ENCODE data around the gene NOS3. TPM values are rescaled to one million over a fixed set of nuclear protein-coding genes. Genes with fewer than 3 reads are reported as not detected.

Gene NOS3
- total and polyA plus RNA-seq, 2 of the 13 experiments (the other 11 are each of a cell fraction or from before 2014, with no cell fraction given), result 3.7 to 7.5 TPM

DNA sequence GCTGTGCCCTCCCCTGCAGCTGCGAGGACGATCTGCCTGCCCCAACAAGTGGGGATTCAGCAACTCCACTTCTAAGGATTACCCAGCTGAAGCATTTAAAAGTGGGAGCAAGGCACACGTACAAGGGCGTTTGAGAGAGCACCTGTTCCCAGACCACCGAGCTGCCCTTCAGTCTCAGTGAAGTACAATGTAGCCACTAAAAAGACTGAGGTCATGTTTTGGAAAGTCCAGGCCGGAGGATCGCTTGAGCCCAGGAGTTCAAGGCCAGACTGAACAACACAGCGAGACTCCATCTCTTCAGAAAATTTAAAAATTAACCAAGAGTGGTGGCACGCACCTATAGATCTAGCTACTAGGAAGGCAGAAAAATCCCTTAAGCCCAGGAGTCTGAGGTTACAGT, 14.7 kb downstream of the NOS3 start (continued):
- peak; percentile 63; the same call in 1 of the 2 replicates for TF ChIP-seq PHF21A (CRISPR knock-in tag; IDR thresholded peaks at IDR 0.05)
- TF ChIP-seq GFI1 (CRISPR knock-in tag; IDR thresholded peaks at IDR 0.05; ENCODE audit: borderline replicate concordance), result 0 out of 2 replicates have a peak, but pooled peaks have one; percentile 19
- peak; percentile 79 for TF ChIP-seq RARA (CRISPR knock-in tag; IDR thresholded peaks at IDR 0.05)
- peak; percentile 20; the same call in 1 of the 2 replicates for TF ChIP-seq HMG20A (CRISPR knock-in tag; IDR thresholded peaks at IDR 0.05; ENCODE audit: borderline replicate concordance)
- TF ChIP-seq, protein P1, sequence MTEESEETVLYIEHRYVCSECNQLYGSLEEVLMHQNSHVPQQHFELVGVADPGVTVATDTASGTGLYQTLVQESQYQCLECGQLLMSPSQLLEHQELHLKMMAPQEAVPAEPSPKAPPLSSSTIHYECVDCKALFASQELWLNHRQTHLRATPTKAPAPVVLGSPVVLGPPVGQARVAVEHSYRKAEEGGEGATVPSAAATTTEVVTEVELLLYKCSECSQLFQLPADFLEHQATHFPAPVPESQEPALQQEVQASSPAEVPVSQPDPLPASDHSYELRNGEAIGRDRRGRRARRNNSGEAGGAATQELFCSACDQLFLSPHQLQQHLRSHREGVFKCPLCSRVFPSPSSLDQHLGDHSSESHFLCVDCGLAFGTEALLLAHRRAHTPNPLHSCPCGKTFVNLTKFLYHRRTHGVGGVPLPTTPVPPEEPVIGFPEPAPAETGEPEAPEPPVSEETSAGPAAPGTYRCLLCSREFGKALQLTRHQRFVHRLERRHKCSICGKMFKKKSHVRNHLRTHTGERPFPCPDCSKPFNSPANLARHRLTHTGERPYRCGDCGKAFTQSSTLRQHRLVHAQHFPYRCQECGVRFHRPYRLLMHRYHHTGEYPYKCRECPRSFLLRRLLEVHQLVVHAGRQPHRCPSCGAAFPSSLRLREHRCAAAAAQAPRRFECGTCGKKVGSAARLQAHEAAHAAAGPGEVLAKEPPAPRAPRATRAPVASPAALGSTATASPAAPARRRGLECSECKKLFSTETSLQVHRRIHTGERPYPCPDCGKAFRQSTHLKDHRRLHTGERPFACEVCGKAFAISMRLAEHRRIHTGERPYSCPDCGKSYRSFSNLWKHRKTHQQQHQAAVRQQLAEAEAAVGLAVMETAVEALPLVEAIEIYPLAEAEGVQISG (CRISPR knock-in tag; IDR thresholded peaks at IDR 0.05), result peak; percentile 49; the same call in 1 of the 2 replicates
- TF ChIP-seq, protein P2, sequence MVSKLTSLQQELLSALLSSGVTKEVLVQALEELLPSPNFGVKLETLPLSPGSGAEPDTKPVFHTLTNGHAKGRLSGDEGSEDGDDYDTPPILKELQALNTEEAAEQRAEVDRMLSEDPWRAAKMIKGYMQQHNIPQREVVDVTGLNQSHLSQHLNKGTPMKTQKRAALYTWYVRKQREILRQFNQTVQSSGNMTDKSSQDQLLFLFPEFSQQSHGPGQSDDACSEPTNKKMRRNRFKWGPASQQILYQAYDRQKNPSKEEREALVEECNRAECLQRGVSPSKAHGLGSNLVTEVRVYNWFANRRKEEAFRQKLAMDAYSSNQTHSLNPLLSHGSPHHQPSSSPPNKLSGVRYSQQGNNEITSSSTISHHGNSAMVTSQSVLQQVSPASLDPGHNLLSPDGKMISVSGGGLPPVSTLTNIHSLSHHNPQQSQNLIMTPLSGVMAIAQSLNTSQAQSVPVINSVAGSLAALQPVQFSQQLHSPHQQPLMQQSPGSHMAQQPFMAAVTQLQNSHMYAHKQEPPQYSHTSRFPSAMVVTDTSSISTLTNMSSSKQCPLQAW (CRISPR knock-in tag; IDR thresholded peaks at IDR 0.05), result peak; percentile 77
- peak; percentile 73 for TF ChIP-seq HNF4A (CRISPR knock-in tag; IDR thresholded peaks at IDR 0.05)
- TF ChIP-seq, protein P3, sequence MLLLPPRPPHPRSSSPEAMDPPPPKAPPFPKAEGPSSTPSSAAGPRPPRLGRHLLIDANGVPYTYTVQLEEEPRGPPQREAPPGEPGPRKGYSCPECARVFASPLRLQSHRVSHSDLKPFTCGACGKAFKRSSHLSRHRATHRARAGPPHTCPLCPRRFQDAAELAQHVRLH (CRISPR knock-in tag; IDR thresholded peaks at IDR 0.05; ENCODE audit: borderline replicate concordance, low read depth), result 0 out of 2 replicates have a peak, but pooled peaks have one; percentile 31
- peak; percentile 34; the same call in 1 of the 2 replicates for TF ChIP-seq ZFX (CRISPR knock-in tag; IDR thresholded peaks at IDR 0.05; ENCODE audit: low read depth)
- TF ChIP-seq SOX13 (IDR thresholded peaks at IDR 0.05), result no peak
- TF ChIP-seq SOX13 (CRISPR knock-in tag; conservative IDR thresholded peaks at IDR 0.05 in 1 of 2, IDR thresholded peaks at IDR 0.05 in 1 of 2), result peak in 1 of 2 experiments; percentile 37; a peak in 1 of 4 replicates
- TF ChIP-seq RFX3 (CRISPR knock-in tag; IDR thresholded peaks at IDR 0.05), result no peak
- peak; percentile 43; the same call in 1 of the 2 replicates for TF ChIP-seq ZMYM4 (CRISPR knock-in tag; IDR thresholded peaks at IDR 0.05)
- TF ChIP-seq ZNF747 (CRISPR knock-in tag; IDR thresholded peaks at IDR 0.05; ENCODE audit: borderline replicate concordance), result 0 out of 2 replicates have a peak, but pooled peaks have one; percentile 26
- no peak for TF ChIP-seq KMT2A (CRISPR knock-in tag; IDR thresholded peaks at IDR 0.05)
- TF ChIP-seq, protein P4, sequence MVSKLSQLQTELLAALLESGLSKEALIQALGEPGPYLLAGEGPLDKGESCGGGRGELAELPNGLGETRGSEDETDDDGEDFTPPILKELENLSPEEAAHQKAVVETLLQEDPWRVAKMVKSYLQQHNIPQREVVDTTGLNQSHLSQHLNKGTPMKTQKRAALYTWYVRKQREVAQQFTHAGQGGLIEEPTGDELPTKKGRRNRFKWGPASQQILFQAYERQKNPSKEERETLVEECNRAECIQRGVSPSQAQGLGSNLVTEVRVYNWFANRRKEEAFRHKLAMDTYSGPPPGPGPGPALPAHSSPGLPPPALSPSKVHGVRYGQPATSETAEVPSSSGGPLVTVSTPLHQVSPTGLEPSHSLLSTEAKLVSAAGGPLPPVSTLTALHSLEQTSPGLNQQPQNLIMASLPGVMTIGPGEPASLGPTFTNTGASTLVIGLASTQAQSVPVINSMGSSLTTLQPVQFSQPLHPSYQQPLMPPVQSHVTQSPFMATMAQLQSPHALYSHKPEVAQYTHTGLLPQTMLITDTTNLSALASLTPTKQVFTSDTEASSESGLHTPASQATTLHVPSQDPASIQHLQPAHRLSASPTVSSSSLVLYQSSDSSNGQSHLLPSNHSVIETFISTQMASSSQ (IDR thresholded peaks at IDR 0.05; ENCODE audit: low read depth), result peak; percentile 56
- TF ChIP-seq, protein P4 (CRISPR knock-in tag; IDR thresholded peaks at IDR 0.05; ENCODE audit: borderline replicate concordance), result peak; percentile 78; the same call in 1 of the 2 replicates
- no peak for TF ChIP-seq ZNF678 (CRISPR knock-in tag; IDR thresholded peaks at IDR 0.05)
- TF ChIP-seq LCORL (IDR thresholded peaks at IDR 0.05), result no peak
- peak; percentile 68 for TF ChIP-seq LCORL (CRISPR knock-in tag; IDR thresholded peaks at IDR 0.05)
- peak; percentile 98 for TF ChIP-seq ZNF121 (CRISPR knock-in tag; IDR thresholded peaks at IDR 0.05)
- TF ChIP-seq, protein P5, sequence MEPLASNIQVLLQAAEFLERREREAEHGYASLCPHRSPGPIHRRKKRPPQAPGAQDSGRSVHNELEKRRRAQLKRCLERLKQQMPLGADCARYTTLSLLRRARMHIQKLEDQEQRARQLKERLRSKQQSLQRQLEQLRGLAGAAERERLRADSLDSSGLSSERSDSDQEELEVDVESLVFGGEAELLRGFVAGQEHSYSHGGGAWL (CRISPR knock-in tag; IDR thresholded peaks at IDR 0.05), result no peak
- TF ChIP-seq ZFY (CRISPR knock-in tag; IDR thresholded peaks at IDR 0.05), result 0 out of 2 replicates have a peak, but pooled peaks have one; percentile 20
